ENCODE measurements around the gene SALL2.

Gene SALL2

GRCh38 chr14:21526672-21527317 is 649 bp upstream of the SALL2 start:
- DNase-seq: no peak

- no peak for DNase-seq
Observed at GRCh38 chr14:21525571-21525961, 580 bp downstream of the SALL2 start.

DNA sequence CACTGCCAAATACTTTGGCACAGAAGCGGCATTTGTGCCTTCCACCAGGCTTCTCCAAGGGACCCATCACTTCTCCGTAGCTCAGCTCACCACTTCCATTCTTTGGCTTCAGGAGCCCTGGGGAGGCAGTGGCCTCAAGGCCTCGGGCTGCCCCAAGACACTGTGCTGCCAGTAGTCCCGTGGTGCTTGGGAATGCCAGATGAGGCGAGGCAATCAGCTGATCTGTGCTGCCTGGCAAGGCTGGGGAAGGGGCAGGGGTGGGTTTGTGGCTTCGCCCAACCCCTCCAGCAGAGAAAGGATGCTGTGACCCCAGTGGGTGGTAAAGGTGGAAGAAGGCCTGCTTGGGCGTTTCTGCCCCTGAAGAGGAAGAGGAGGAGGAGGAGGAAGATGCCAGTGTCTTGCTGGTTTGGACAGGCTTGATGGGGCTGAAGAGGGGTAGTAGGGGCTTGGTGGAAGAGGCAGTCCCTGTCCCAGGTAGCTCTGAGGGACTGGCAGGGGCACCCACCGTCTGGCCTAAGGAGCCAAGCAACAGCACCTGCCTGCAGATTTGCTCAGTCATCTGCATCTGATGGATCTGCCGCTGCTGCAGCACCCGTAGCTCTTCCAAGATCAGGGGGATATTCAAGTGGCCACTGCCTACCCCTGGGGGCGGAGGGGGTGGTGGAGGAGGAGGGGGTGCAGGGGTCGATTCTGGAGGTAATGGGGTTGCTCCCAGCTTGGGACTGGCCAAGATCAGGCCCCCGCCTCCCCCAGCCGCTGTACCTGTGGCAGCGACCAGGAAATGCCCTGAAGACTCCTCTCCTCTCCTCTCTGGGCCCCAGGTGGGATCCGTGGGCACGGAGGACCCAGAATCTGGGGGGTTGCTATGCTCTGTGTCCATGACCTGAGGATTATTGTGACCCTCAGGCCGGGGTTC is 1.3 kb downstream of the SALL2 start:
- no peak for DNase-seq

GRCh38 chr14:21523203-21523602 is 2.9 kb downstream of the SALL2 start:
- no peak for DNase-seq

DNA sequence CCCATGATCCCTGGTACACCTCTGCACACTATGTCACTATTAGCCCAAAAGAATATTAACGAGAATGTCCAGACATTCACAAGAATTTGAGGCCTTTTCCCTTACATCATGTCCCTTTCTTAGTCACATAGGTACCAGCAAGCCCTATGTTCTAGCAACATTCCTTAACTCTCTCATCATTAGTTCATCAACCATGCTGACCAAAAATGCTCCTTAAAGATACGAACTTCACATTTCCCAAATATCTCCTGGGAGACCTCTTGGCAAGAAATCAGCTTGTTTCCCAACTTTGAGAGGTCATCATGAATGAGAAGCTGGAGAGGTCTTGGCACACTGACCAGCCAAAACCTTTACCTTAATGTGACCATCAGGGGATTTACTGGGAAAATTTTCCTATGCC is 4.6 kb downstream of the SALL2 start:
- DNase-seq: no peak

- no peak for DNase-seq
Observed at GRCh38 chr14:21520767-21521166, 5.4 kb downstream of the SALL2 start.

DNA sequence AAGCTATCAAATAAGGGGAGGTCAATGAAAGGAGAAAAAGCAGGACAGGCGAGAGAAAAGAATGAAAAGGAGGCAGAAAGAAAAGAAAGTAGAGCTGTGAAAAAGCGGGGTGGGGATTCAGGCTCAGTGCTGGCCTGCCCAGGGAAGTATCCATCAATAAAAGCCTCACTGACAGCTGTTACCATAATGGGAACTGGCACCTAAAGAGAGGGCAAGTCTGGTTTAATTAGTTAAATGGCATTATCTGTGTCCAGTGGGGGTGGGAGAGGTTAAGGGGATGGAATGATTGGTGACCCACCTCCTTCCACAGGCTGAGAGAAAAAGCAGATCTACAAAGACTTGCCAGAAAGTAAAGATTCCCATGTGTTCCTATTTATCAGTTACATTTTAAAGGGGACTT is 7.4 kb downstream of the SALL2 start:
- DNase-seq: no peak

DNA sequence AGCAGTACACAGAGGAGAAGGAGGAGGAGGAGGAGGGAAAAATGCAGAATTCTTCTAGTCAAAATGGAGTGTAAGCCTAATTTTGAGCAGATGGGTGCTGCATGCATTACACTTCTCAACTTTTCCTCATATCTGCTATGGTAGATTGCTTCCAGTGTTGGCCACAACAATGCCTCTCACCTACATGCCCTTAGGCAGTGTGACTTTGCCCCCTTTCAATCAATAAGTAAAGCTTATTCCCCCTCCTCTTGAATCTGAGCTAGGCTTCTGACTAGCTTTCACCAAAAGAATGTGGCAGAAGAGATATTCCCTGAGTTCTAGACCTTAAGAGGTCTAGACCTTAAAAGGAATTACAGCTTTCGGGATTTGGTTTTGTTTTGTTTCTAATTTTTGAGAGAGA is 11.8 kb downstream of the SALL2 start:
- no peak for DNase-seq

DNA sequence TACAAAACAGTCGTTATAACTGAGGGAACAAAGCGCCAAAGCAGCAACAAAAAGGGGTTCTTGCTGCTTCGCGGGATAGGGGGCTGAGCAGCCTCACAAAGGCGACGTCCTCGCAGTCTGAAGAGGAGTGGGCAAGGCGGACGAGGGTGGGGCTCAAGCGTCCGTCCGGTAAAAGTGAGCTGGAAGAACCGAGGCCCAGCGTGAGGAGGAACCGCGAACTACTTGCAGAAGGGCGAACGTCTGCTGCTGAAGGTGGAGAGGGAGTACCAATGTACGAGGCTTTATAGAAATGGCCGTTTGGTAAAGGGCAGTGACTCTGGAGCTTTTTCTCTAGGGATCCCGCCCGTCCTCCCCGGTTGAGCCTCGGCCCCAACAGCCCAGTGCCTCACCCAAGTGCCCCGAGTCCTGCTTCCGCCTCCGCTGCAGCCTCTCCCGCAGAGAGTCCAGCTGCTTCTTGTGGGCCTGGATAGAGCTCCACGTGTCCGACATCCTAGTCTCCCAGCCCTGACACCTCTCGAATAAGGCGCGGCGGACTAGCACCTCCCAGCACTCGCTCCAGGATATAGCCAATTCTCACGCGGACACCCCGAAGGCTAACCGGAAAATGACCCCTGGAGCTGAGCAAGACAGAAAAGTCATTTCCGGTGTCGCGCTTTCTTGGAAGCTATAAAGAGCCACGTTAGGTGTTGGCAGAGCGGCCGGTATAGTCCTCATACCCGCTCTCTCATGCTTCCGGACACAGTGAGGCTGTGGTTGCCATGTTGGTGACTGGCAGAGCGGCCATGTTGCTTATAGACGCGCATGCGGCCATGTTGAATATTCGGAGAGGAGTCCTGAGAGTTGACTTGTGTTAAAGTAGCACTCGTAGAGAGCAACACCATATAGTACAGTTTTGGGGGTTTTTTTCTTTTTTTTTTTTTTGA is 15.2 kb downstream of the SALL2 start, which contains the start of gene METTL3:
Gene METTL3 (minus strand): TSS at position 606 of the 923 bp plus-strand sequence. CDS start 117 bp downstream, at position 489.
- peak; percentile 99 for DNase-seq

GRCh38 chr14:21509432-21510143 is 16.6 kb downstream of the SALL2 start:
- DNase-seq: no peak

GRCh38 chr14:21506557-21506956 is 19.6 kb downstream of the SALL2 start:
- DNase-seq: no peak

- no peak for DNase-seq
Observed at GRCh38 chr14:21505012-21505553, 21.1 kb downstream of the SALL2 start.

DNA sequence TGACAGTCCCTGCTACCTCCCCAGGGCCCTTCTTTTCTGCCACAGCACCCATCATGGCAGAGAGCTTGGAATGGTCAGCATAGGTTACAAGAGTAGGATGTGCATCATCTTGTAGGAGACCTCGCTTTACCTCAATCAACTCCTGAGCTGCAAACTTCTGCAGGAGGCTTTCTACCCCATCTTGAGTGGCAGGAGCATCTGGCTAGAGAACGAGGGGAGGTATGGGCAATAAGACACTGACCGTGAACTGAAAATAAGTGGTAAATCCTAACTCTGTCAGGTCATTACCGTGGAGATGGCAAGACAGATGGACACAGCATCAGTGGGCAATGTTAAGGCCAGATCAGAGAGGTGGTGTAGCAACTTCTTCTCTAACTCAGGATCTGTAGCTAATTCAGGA is 22.8 kb downstream of the SALL2 start:
- DNase-seq: no peak

GRCh38 chr14:21501568-21501967 is 24.6 kb downstream of the SALL2 start:
- DNase-seq: no peak

GRCh38 chr14:21498540-21499526 is 27.3 kb downstream of the SALL2 start:
- DNase-seq: peak; percentile 8

- DNase-seq: no peak
Observed at GRCh38 chr14:21496453-21496852, 29.7 kb downstream of the SALL2 start.

- no peak for DNase-seq
Observed at GRCh38 chr14:21494902-21495762, 31.0 kb downstream of the SALL2 start.

DNA sequence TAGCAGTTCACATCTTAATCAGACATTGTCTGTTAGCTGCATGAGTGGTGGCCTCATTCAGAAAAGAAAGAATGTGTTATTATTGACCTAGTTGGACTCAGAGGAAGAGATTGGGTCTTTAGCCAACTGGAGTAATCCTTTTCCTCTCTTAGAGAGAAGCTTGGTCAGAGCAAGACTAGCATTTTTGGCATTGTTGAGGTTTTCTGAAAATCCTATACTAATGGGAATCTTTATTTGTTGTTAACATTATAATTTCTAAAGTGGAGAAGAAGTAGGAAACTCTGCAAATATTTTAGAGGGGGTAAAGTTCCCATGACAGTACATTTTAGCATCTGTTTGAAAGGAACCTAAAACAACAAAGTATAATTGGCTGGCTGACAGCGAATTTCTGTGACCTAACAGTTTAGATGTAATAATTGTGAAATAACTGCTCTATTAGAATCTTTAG is 39.5 kb downstream of the SALL2 start:
- no peak for DNase-seq

GRCh38 chr14:21476925-21477681 is 49.0 kb downstream of the SALL2 start, which contains the start of the genes RAB2B and TOX4:
TSS of gene RAB2B (minus strand) at chr14:21476959. CDS start at chr14:21476872, 87 bp downstream.
TSS of gene TOX4 (plus strand) at chr14:21477195. CDS start at chr14:21477279, 84 bp downstream.
- peak; percentile 100 for DNase-seq

Data from NCI-H524 treated with DMSO at 0.1 percent for 48 hours (cell line).